Stimulated activated CD8-positive, alpha-beta memory T cell treated with anti-CD3 and anti-CD28 coated beads, Interleukin-15, amount 100 ng/mL, for 24 hours (primary cell): ENCODE measurements around the gene CUL1.

ENCODE experiments used
- DNase-seq: peaks from one replicate; pipeline ENCODE4 v3.0.0-alpha.2; 2020; ENCODE audit warnings: low read depth

Gene CUL1

GRCh38 chr7:148718431-148718830 is 19.7 kb downstream of the CUL1 start:
- DNase-seq: no peak

GRCh38 chr7:148719753-148720152 is 21.1 kb downstream of the CUL1 start:
- no peak for DNase-seq

GRCh38 chr7:148720472-148720871 is 21.8 kb downstream of the CUL1 start:
- no peak for DNase-seq

- no peak for DNase-seq
Observed at GRCh38 chr7:148721390-148721789, 22.7 kb downstream of the CUL1 start.

GRCh38 chr7:148722340-148723165 is 23.9 kb downstream of the CUL1 start:
- DNase-seq: no peak

- no peak for DNase-seq
Observed at GRCh38 chr7:148723166-148723559, 24.5 kb downstream of the CUL1 start.

- DNase-seq: no peak
Observed at GRCh38 chr7:148723846-148724245, 25.1 kb downstream of the CUL1 start.

- DNase-seq: no peak
Observed at GRCh38 chr7:148726385-148726784, 27.7 kb downstream of the CUL1 start.

GRCh38 chr7:148727501-148728278 is 29.0 kb downstream of the CUL1 start:
- DNase-seq: no peak

- DNase-seq: no peak
Observed at GRCh38 chr7:148729984-148730733, 31.5 kb downstream of the CUL1 start.

GRCh38 chr7:148732862-148733261 is 34.2 kb downstream of the CUL1 start:
- DNase-seq: no peak

- no peak for DNase-seq
Observed at GRCh38 chr7:148733496-148733895, 34.8 kb downstream of the CUL1 start.

GRCh38 chr7:148735141-148735540 is 36.4 kb downstream of the CUL1 start:
- no peak for DNase-seq

- DNase-seq: no peak
Observed at GRCh38 chr7:148735967-148736366, 37.3 kb downstream of the CUL1 start.

GRCh38 chr7:148738737-148739535 is 40.2 kb downstream of the CUL1 start:
- no peak for DNase-seq

- DNase-seq: no peak
Observed at GRCh38 chr7:148746135-148746534, 47.4 kb downstream of the CUL1 start.

- DNase-seq: no peak
Observed at GRCh38 chr7:148747274-148747673, 48.6 kb downstream of the CUL1 start.

- DNase-seq: no peak
Observed at GRCh38 chr7:148750442-148751355, 52.0 kb downstream of the CUL1 start.

- DNase-seq: no peak
Observed at GRCh38 chr7:148753224-148753623, 54.5 kb downstream of the CUL1 start.

GRCh38 chr7:148754912-148755311 is 56.2 kb downstream of the CUL1 start:
- no peak for DNase-seq
